ENCODE data around the gene IL1RAP. TPM values are rescaled to one million over a fixed set of nuclear protein-coding genes. Genes with fewer than 3 reads are reported as not detected.

Gene IL1RAP
- total RNA-seq, 1 experiment from 2014 or later, result 62.0 TPM

- Mint-ChIP-seq H3K9me3 (ENCODE audit: unreplicated experiment) (peaks cover 8% of the 10 kb centered on the region), H3K27ac (ENCODE audit: low read depth, unreplicated experiment) (no peak overlapping the region), H3K36me3 (ENCODE audit: insufficient read depth, unreplicated experiment) (peaks cover 20% of the 10 kb centered on the region), H3K4me3 (ENCODE audit: unreplicated experiment) (no peak overlapping the region), H3K27me3 (ENCODE audit: insufficient read depth, unreplicated experiment) (no peaks in the 10 kb centered on the region), H3K4me1 (ENCODE audit: insufficient read depth, unreplicated experiment) (no peaks in the 10 kb centered on the region)
- ChIA-PET POLR2A (interaction anchor here (0.6 to 1.2 kb wide), 4 partner anchors 11 to 930 kb away, joined by 3 to 4 read pairs (median 3); no protein-coding TSS in a partner anchor), CTCF (interaction anchor here (0.5 to 0.6 kb wide), 2 partner anchors 84 to 100 kb away, joined by 3 read pairs; no protein-coding TSS in a partner anchor)
- TF ChIP-seq CTCF (IDR thresholded peaks at IDR 0.05; ENCODE audit: unreplicated experiment), result no peak
- no TSS peak for BruUV-seq (replicated peaks)
- DNase-seq (ENCODE audit: unreplicated experiment), result no peak
- intact Hi-C loops (cut with micrococcal nuclease), result no loop called here
These were observed 81.4 kb downstream of the IL1RAP start for GRCh38 chr3:190595179-190595795.

- intact Hi-C loops (cut with micrococcal nuclease), result no loop called here
- ChIA-PET POLR2A (interaction anchor here (0.6 to 2.4 kb wide), 5 partner anchors 9 to 930 kb away, joined by 3 to 7 read pairs (median 4); partner anchors contain the start of gene IL1RAP), CTCF (interaction anchor here (0.5 to 0.6 kb wide), 2 partner anchors 91 to 101 kb away, joined by 3 read pairs; no protein-coding TSS in a partner anchor)
- no peak for DNase-seq (ENCODE audit: unreplicated experiment)
- Mint-ChIP-seq H3K4me3 (ENCODE audit: unreplicated experiment) (no peak overlapping the region), H3K4me1 (ENCODE audit: insufficient read depth, unreplicated experiment) (no peaks in the 10 kb centered on the region), H3K27me3 (ENCODE audit: insufficient read depth, unreplicated experiment) (no peaks in the 10 kb centered on the region), H3K27ac (ENCODE audit: low read depth, unreplicated experiment) (no peak overlapping the region), H3K36me3 (ENCODE audit: insufficient read depth, unreplicated experiment) (peaks cover 20% of the 10 kb centered on the region), H3K9me3 (ENCODE audit: unreplicated experiment) (peaks cover 8% of the 10 kb centered on the region)
- BruUV-seq (replicated peaks), result no TSS peak
- no peak for TF ChIP-seq CTCF (IDR thresholded peaks at IDR 0.05; ENCODE audit: unreplicated experiment)
These were observed 81.9 kb downstream of the IL1RAP start for GRCh38 chr3:190595807-190596206.

- Mint-ChIP-seq H3K27me3 (ENCODE audit: insufficient read depth, unreplicated experiment) (no peaks in the 10 kb centered on the region), H3K4me3 (ENCODE audit: unreplicated experiment) (no peak overlapping the region), H3K4me1 (ENCODE audit: insufficient read depth, unreplicated experiment) (no peaks in the 10 kb centered on the region), H3K27ac (ENCODE audit: low read depth, unreplicated experiment) (no peak overlapping the region), H3K36me3 (ENCODE audit: insufficient read depth, unreplicated experiment) (peaks cover 28% of the 10 kb centered on the region), H3K9me3 (ENCODE audit: unreplicated experiment) (peaks cover 8% of the 10 kb centered on the region)
- intact Hi-C loops (cut with micrococcal nuclease), result no loop called here
- TF ChIP-seq CTCF (IDR thresholded peaks at IDR 0.05; ENCODE audit: unreplicated experiment), result no peak
- no TSS peak for BruUV-seq (replicated peaks)
- ChIA-PET CTCF (interaction anchor here (0.6 to 0.8 kb wide), 2 partner anchors 10 to 92 kb away, joined by 3 to 4 read pairs; no protein-coding TSS in a partner anchor), POLR2A (interaction anchor here (0.7 to 2.4 kb wide), 5 partner anchors 10 to 763 kb away, joined by 3 to 7 read pairs (median 4); partner anchors contain the start of gene IL1RAP)
- DNase-seq (ENCODE audit: unreplicated experiment), result no peak
These were observed 82.7 kb downstream of the IL1RAP start for GRCh38 chr3:190596349-190597285.

- ChIA-PET POLR2A (interaction anchor here (1.8 to 2.4 kb wide), 2 partner anchors 14 to 84 kb away, joined by 4 to 7 read pairs; partner anchors contain the start of gene IL1RAP), CTCF (no interaction called here)
- Mint-ChIP-seq H3K4me1 (ENCODE audit: insufficient read depth, unreplicated experiment) (no peaks in the 10 kb centered on the region), H3K9me3 (ENCODE audit: unreplicated experiment) (peaks cover 8% of the 10 kb centered on the region), H3K36me3 (ENCODE audit: insufficient read depth, unreplicated experiment) (peaks cover 31% of the 10 kb centered on the region), H3K27me3 (ENCODE audit: insufficient read depth, unreplicated experiment) (no peaks in the 10 kb centered on the region), H3K4me3 (ENCODE audit: unreplicated experiment) (no peak overlapping the region), H3K27ac (ENCODE audit: low read depth, unreplicated experiment) (no peak overlapping the region)
- no peak for DNase-seq (ENCODE audit: unreplicated experiment)
- intact Hi-C loops (cut with micrococcal nuclease), result no loop called here
- TF ChIP-seq CTCF (IDR thresholded peaks at IDR 0.05; ENCODE audit: unreplicated experiment), result no peak
- BruUV-seq (replicated peaks), result no TSS peak
These were observed 83.4 kb downstream of the IL1RAP start for GRCh38 chr3:190597291-190597690.
